Measurements from ENCODE around the gene PLVAP. TPM values are rescaled to one million over a fixed set of nuclear protein-coding genes. Genes with fewer than 3 reads are reported as not detected.
A peak's percentile ranks its signal among the peaks of the same experiment; 100 is the strongest.

PLVAP gene
- total and polyA plus RNA-seq, 9 of the 15 experiments (the other 6 are each of a cell fraction or from before 2014, with no cell fraction given), result 0.09 to 0.84 (median 0.51) TPM; not detected in 4

DNA sequence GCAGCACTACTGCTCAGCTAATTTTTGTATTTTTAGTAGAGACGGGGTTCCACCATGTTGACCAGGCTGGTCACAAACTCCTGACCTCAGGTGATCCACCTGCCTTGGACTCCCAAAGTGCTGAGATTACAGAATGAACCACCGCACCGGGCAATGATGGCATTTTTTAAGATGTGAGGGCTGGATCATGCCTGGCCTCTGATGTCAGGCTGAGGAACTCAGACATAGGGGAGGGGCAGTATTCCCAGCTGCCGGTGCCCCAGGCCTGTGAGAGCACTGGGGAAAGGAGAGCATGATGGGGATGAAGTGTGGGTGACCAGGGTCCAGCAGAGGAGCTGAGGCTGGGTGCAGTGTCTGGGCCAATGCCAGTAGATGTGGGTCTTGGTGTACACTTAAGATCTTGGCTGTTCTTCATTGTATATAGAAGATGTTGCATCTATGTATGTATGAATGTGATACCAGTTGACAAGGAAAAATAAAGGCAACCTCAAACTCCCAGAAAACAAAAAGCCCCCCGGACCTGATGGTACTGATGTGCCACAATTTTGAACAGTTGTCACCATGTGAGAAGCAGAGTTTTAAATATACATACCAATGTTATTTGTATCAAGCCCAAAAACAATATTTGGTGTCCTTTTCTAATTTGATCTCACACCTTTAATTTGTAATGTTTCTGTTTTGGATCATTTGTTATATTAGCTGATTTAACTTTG lies 3.4 kb upstream of the PLVAP start:
- ChIA-PET CTCF (ENCODE audit: low intra/inter-chr PET ratio) (interaction anchor here (0.6 kb wide), 1 partner anchor 80 kb away, joined by 3 read pairs; no protein-coding TSS in a partner anchor), POLR2A (no interaction called here)
- Histone ChIP-seq H3K4me1 (replicated peaks in 1 of 2; ENCODE audit: control insufficient read depth in 2 of 2, insufficient read depth in 2 of 2, low read length in 2 of 2) (peaks cover 15 to 18% of the 10 kb centered on the region in 2 experiments; a peak in 4 of 5 replicates), H3K27me3 (ENCODE audit: control insufficient read depth in 2 of 2, insufficient read depth in 2 of 2, low read length in 2 of 2) (no peaks in the 10 kb centered on the region), H2AFZ (ENCODE audit: low read depth, low read length) (no peak overlapping the region), H3K9me1 (ENCODE audit: control insufficient read depth, insufficient read depth, low read length) (no peaks in the 10 kb centered on the region), H3K79me2 (ENCODE audit: control insufficient read depth, insufficient read depth, low read length) (no peaks in the 10 kb centered on the region), H4K20me1 (replicated peaks; ENCODE audit: control insufficient read depth, insufficient read depth, low read length) (no peaks in the 10 kb centered on the region), H3K4me2 (ENCODE audit: insufficient read depth, low read length) (no peak overlapping the region), H3K36me3 (ENCODE audit: control insufficient read depth, insufficient read depth, low read length) (no peaks in the 10 kb centered on the region), H3K9ac (ENCODE audit: insufficient read depth in 1 of 2, low read depth in 2 of 2, low read length in 2 of 2) (no peak overlapping the region), H3K9me3 (replicated peaks; ENCODE audit: control insufficient read depth, insufficient read depth, low read depth, low read length) (peaks cover 3% of the 10 kb centered on the region; the same call in 1 of the 2 replicates), H3K27ac (ENCODE audit: extremely low read depth, low read depth, low read length) (no peak overlapping the region), H3K4me3 (no peak overlapping the region)
- WGBS (ENCODE audit: insufficient coverage, low coverage, missing lambda C conversion rate), result 74% methylated on average over 5 of the region's 5 CpGs
- intact Hi-C loops (cut with micrococcal nuclease), result no loop called here
- DNase-seq (ENCODE audit: extremely low read depth in 1 of 4, low spot score in 3 of 4) (no peak), ATAC-seq (no peak), FAIRE-seq (no peak)
- in situ Hi-C loops (cut with MboI), result loop anchor here (10.0 kb wide), 1 partner anchor 316 kb away; no protein-coding TSS in a partner anchor
- BruUV-seq (replicated peaks), result no TSS peak
- TF ChIP-seq CBX5 (IDR thresholded peaks at IDR 0.05; ENCODE audit: borderline replicate concordance, low read depth) (no peak), U2AF2 (optimal IDR thresholded peaks at IDR 0.05; ENCODE audit: low read depth, low read length) (no peak), ZBTB17 (CRISPR knock-in tag; IDR thresholded peaks at IDR 0.05) (no peak), POLR3G (IDR thresholded peaks at IDR 0.05; ENCODE audit: extremely low read depth, insufficient read length, insufficient replicate concordance) (no peak), CEBPG (CRISPR knock-in tag; IDR thresholded peaks at IDR 0.05) (no peak), CEBPG (tag; conservative IDR thresholded peaks at IDR 0.05 in 1 of 2, IDR thresholded peaks at IDR 0.05 in 1 of 2) (no peak), ZKSCAN8 (CRISPR knock-in tag; IDR thresholded peaks at IDR 0.05) (no peak), NELFE (IDR thresholded peaks at IDR 0.05; ENCODE audit: insufficient read depth, insufficient read length) (no peak), EGR1 (conservative IDR thresholded peaks at IDR 0.05) (no peak), FOXJ3 (CRISPR knock-in tag; IDR thresholded peaks at IDR 0.05) (no peak), ZNF707 (CRISPR knock-in tag; conservative IDR thresholded peaks at IDR 0.05) (no peak), SMAD2 (IDR thresholded peaks at IDR 0.05; ENCODE audit: low read depth, low read length) (no peak), ASH1L (IDR thresholded peaks at IDR 0.05; ENCODE audit: borderline replicate concordance, low read depth, partially characterized antibody) (no peak), NKRF (IDR thresholded peaks at IDR 0.05; ENCODE audit: borderline replicate concordance) (no peak), TFE3 (CRISPR knock-in tag; IDR thresholded peaks at IDR 0.05) (no peak), TAL1 (IDR thresholded peaks at IDR 0.05) (no peak), CBX3 (IDR thresholded peaks at IDR 0.05; ENCODE audit: borderline replicate concordance in 1 of 2, low read length in 2 of 2) (peak in 1 of 2 experiments; percentile 87; a peak in 2 of 3 replicates), BACH1 (tag; IDR thresholded peaks at IDR 0.05) (no peak), TRIM28 (IDR thresholded peaks at IDR 0.05) (0 out of 2 replicates have a peak, but pooled peaks have one; percentile 58), ATF4 (CRISPR knock-in tag; IDR thresholded peaks at IDR 0.05) (no peak)

All from K562 (cell line).